ENCODE results near the gene ST7. TPM values are rescaled to one million over a fixed set of nuclear protein-coding genes. Genes with fewer than 3 reads are reported as not detected.

ST7 gene
- total RNA-seq, 3 donors from 2014 or later (not counting 1 experiment from before 2014, with no cell fraction given), result 9.8 to 15.7 (median 12.9) TPM

DNA sequence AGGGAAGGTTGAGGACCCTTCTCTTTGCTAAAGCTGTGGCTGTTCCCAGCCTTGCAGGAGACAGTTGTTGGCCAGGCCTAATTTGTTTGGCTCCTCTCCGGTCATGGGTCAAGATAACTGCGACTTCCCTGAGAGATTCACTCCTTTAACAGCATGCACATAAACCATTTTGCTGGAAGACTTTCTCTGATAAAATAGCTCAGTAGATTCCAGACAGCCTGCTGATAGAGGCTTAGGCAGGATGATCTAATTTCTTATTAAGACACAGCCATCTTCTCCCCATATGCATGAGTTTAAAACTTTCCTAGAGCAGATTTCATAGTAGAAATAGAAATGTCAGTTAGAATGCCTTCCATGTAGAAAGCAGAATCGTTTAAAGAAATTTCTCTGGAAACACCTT is 187.6 kb downstream of the ST7 start:
- intact Hi-C loops (cut with micrococcal nuclease), result no loop called here
- Histone ChIP-seq H3K9me3 (ENCODE audit: control insufficient read depth, insufficient read depth, low read length) (no peaks in the 10 kb centered on the region), H3K27ac (ENCODE audit: low read length) (no peak overlapping the region), H3K4me1 (ENCODE audit: control insufficient read depth, insufficient read depth, low read length) (no peaks in the 10 kb centered on the region), H3K36me3 (ENCODE audit: control insufficient read depth, insufficient read depth, low read length) (no peaks in the 10 kb centered on the region), H3K4me3 (ENCODE audit: low read length) (no peak overlapping the region), H3K27me3 (ENCODE audit: control insufficient read depth, insufficient read depth, low read length) (no peaks in the 10 kb centered on the region)
- Mint-ChIP-seq H3K36me3 (no peaks in the 10 kb centered on the region), H3K27ac (no peak overlapping the region), H3K27me3 (ENCODE audit: low read depth in 2 of 2) (no peaks in the 10 kb centered on the region), H3K4me3 (no peak overlapping the region), H3K4me1 (no peaks in the 10 kb centered on the region), H3K9me3 (no peaks in the 10 kb centered on the region)
- ATAC-seq (no peak), DNase-seq (no peak)
- TF ChIP-seq, protein P1, sequence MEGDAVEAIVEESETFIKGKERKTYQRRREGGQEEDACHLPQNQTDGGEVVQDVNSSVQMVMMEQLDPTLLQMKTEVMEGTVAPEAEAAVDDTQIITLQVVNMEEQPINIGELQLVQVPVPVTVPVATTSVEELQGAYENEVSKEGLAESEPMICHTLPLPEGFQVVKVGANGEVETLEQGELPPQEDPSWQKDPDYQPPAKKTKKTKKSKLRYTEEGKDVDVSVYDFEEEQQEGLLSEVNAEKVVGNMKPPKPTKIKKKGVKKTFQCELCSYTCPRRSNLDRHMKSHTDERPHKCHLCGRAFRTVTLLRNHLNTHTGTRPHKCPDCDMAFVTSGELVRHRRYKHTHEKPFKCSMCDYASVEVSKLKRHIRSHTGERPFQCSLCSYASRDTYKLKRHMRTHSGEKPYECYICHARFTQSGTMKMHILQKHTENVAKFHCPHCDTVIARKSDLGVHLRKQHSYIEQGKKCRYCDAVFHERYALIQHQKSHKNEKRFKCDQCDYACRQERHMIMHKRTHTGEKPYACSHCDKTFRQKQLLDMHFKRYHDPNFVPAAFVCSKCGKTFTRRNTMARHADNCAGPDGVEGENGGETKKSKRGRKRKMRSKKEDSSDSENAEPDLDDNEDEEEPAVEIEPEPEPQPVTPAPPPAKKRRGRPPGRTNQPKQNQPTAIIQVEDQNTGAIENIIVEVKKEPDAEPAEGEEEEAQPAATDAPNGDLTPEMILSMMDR (IDR thresholded peaks at IDR 0.05), result no peak
- 100% methylated on average over 3 of the region's 3 CpGs for WGBS (ENCODE audit: insufficient coverage)

DNA sequence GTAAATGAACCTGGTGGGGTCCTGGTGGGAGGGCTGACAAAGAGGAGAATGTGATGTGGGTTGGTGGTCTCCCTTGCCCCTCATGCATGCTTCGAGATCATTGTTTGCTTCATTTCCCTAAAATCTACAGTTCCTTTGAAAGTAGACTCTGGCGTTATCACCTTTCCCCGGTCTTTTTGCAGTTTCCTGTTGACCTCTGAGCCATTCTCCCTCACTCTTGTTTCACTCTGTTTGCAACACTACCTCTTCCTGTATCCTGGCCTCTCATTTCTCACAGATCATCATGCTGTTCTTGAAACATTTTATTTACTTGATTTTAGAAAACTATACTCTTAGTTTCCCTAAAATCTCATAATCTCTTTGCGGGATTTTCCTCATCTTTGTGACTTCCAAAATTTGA is 189.8 kb downstream of the ST7 start:
- no peaks in the 10 kb centered on the region for H3K36me3 Mint-ChIP-seq
- H3K4me1 Mint-ChIP-seq, result no peaks in the 10 kb centered on the region
- DNase-seq (no peak), ATAC-seq (no peak)
- Histone ChIP-seq H3K27me3 (ENCODE audit: control insufficient read depth, insufficient read depth, low read length) (no peaks in the 10 kb centered on the region), H3K27ac (ENCODE audit: low read length) (no peak overlapping the region), H3K4me1 (ENCODE audit: control insufficient read depth, insufficient read depth, low read length) (no peaks in the 10 kb centered on the region), H3K4me3 (ENCODE audit: low read length) (no peak overlapping the region), H3K9me3 (ENCODE audit: control insufficient read depth, insufficient read depth, low read length) (no peaks in the 10 kb centered on the region), H3K36me3 (ENCODE audit: control insufficient read depth, insufficient read depth, low read length) (no peaks in the 10 kb centered on the region)
- no peaks in the 10 kb centered on the region for H3K9me3 Mint-ChIP-seq
- H3K27me3 Mint-ChIP-seq (ENCODE audit: low read depth in 2 of 2), result no peaks in the 10 kb centered on the region
- 47% methylated on average over 4 of the region's 4 CpGs for WGBS (ENCODE audit: insufficient coverage)
- TF ChIP-seq, protein P1 (IDR thresholded peaks at IDR 0.05), result no peak
- intact Hi-C loops (cut with micrococcal nuclease), result no loop called here
- H3K27ac Mint-ChIP-seq, result no peak overlapping the region
- H3K4me3 Mint-ChIP-seq, result no peak overlapping the region

GRCh38 chr7:117143580-117143979 is 190.3 kb downstream of the ST7 start:
- no peak for DNase-seq
- H3K27me3 Mint-ChIP-seq (ENCODE audit: low read depth in 2 of 2), result no peaks in the 10 kb centered on the region
- H3K9me3 ChIP-seq (ENCODE audit: control insufficient read depth, insufficient read depth, low read length), result no peaks in the 10 kb centered on the region
- H3K36me3 ChIP-seq (ENCODE audit: control insufficient read depth, insufficient read depth, low read length), result no peaks in the 10 kb centered on the region
- intact Hi-C loops (cut with micrococcal nuclease), result no loop called here
- TF ChIP-seq, protein P1 (IDR thresholded peaks at IDR 0.05), result no peak
- WGBS (ENCODE audit: insufficient coverage), result 93% methylated on average over 2 of the region's 2 CpGs
- no peaks in the 10 kb centered on the region for H3K4me1 ChIP-seq (ENCODE audit: control insufficient read depth, insufficient read depth, low read length)
- no peak overlapping the region for H3K4me3 Mint-ChIP-seq
- H3K27ac Mint-ChIP-seq, result no peak overlapping the region
- no peak for ATAC-seq
- H3K36me3 Mint-ChIP-seq, result no peaks in the 10 kb centered on the region
- H3K4me3 ChIP-seq (ENCODE audit: low read length), result no peak overlapping the region
- no peaks in the 10 kb centered on the region for H3K9me3 Mint-ChIP-seq
- no peaks in the 10 kb centered on the region for H3K27me3 ChIP-seq (ENCODE audit: control insufficient read depth, insufficient read depth, low read length)
- no peak overlapping the region for H3K27ac ChIP-seq (ENCODE audit: low read length)
- H3K4me1 Mint-ChIP-seq, result no peaks in the 10 kb centered on the region

DNA sequence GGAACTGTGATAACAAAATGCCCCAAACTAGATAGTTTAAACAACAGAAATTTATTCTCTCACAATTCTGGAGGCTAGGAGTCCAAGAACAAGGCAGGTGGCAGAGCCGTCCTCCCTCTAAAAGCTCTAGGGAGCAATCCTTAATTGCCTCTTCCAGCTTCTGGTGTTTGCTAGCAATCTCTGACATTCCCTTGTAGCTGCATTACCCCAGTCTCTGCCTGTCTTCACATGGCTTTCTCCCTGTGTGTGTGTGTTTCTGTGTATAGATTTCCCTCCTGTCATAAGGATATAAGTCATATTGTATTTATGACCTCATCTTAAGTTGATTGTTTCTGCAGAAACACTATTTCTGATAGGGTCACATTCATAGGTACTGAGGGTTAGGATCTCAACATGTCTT is 192.0 kb downstream of the ST7 start:
- Histone ChIP-seq H3K4me1 (ENCODE audit: control insufficient read depth, insufficient read depth, low read length) (no peaks in the 10 kb centered on the region), H3K36me3 (ENCODE audit: control insufficient read depth, insufficient read depth, low read length) (no peaks in the 10 kb centered on the region), H3K27me3 (ENCODE audit: control insufficient read depth, insufficient read depth, low read length) (no peaks in the 10 kb centered on the region), H3K4me3 (ENCODE audit: low read length) (no peak overlapping the region), H3K9me3 (ENCODE audit: control insufficient read depth, insufficient read depth, low read length) (no peaks in the 10 kb centered on the region), H3K27ac (ENCODE audit: low read length) (no peak overlapping the region)
- Mint-ChIP-seq H3K27me3 (ENCODE audit: low read depth in 2 of 2) (no peaks in the 10 kb centered on the region), H3K27ac (no peak overlapping the region), H3K4me3 (no peak overlapping the region), H3K36me3 (no peaks in the 10 kb centered on the region), H3K9me3 (no peaks in the 10 kb centered on the region), H3K4me1 (no peaks in the 10 kb centered on the region)
- TF ChIP-seq, protein P1 (IDR thresholded peaks at IDR 0.05), result no peak
- DNase-seq, result no peak
- WGBS (ENCODE audit: insufficient coverage), result 93% methylated on average over 1 of the region's 1 CpG
- intact Hi-C loops (cut with micrococcal nuclease), result no loop called here
- ATAC-seq, result no peak

Data from natural killer cell (primary cell).